HG03432 (cell line): ENCODE data around the gene BAZ2B.

ENCODE experiments used
- ATAC-seq: cut with Tn5 transposase; IDR thresholded peaks from one replicate; pipeline ENCODE4 v1.9.1; 2021; ENCODE audit warnings: mild to moderate bottlenecking, moderate library complexity; ENCODE audit not compliant: unreplicated experiment

Gene BAZ2B

DNA sequence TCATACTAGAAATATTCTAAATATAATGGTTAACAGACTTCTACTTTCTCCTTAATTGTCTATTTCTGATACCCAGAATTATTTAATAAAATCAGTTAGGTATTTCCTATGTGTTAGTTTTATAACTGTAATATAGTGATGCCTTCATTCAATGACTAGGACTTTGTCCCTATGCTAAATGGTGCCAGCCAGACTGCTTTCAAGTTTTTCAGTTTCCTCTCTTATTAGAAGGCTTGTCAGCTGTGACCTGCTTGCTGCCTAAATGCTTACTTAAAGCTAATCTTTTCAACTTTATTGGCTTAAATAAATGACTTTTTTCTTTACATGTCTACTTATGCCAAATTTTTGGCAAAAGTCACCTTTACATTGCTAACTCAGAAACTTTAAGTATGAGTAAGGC is 30.7 kb downstream of the BAZ2B start:
- no peak for ATAC-seq

DNA sequence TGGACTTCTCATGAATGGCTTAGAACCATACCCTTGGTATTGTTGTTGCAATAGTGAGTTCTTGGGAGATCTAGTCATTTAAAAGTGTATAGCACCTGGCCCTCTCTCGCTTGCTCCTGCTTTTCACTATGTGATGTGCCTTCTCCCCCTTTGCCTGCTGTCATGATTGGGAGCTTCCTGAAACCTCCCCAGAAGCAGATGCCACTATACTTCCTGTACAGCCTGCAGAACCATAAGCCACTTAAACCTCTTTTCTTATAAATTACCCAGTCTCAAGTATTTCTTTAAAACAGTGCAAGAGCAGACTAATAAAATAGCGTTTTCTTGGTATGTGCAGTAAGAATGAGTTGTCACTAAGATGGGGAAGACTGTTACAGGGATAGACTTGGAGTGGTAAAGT is 31.6 kb downstream of the BAZ2B start:
- no peak for ATAC-seq

DNA sequence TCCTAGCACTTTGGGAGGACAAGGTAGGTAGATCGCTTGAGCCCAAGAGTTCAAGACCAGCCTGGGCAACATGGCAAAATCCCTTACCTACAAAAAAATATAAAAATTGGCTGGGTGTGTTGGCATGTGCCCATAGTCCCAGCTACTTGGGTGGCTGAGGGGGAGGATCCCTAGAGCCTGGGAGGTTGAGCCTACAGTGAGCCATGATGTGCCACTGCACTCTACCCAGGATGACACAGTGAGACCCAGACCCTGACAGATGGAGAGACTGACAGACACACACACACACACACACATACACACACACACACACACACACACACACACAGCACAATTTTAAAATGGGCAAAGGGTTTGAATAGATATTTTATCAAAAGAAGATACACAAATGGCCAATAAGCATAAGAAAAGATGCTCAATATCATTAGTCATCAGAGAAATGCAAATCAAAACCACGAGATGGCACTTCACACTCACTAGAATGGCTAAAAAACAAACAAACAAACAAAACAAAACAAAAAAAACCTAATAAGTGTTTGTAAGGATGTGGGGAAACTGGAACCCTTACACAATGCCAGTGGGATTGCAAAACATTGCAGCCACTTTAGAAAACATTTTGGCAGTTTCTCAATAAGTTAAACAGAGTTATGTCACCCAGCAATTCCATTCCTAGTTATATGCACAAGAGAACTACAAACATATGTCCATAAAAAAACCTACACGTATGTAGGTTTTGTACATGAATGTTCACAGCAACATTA is 42.3 kb downstream of the BAZ2B start:
- no peak for ATAC-seq

DNA sequence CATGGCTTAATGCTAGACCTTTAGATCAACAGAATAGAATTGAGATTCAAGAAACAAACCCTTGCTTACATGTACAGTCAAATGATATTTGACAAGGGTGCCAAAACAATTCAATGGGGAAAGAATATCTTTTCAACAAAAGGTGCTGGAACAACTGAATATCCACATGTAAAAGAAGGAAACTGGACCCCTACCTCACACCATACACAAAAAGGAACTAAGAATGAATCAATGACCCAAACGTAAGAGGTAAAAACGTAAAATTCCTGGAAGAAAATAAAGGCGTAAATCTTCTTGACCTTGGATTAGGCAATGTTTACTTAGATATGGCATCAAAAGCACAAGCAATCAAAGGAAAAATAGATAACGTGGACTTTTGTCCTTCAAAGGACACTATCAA is 43.1 kb downstream of the BAZ2B start:
- ATAC-seq, result no peak

DNA sequence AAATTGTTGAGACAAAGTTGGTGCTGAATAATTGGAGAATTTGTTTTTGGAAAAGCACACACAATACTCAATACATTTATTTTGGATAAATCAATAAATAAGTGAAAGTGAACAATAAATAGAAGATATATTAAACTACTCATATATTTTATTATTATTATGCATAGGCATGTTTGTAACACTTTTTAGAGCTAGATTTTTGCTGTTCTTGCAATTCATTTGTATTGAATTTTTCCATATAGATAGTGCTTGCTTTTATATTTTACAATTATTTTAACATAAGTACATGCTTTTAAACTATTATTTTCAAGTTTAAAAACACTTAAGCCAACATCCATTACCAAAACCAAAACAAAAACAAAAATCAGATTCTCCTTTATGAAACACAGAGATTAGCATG is 43.9 kb downstream of the BAZ2B start:
- ATAC-seq, result no peak

DNA sequence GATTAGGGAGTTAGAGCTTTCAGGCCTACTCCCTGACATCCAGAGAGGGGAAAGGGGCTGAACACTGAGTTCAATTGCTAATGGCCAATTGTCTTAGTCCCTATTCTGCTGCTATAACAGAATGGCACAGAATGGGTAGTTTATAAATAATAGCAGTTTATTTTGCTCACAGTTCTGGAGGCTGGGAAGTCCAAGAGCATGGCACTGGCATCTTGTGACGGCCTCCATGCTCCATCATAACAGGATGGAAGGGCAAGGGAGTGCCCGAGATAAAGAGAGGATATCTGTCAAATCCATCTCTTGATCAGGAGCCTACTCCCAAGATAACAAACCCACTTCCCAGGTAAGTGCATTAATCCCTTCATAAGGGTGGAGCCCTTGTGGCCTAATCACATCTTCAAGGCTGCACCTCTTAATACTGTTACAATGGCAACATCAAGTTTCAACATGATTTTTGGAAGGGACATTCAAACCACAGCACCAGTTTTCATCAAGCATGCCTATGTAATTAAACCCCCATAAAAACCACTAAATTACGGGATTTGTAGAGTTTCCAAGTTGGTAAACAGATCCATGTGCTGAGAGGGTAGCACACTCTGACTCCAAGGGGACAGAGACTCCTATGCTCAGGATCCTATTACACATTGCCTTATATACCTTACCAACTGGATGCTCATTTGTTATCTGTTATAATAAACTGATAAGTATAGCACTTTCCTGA is 44.6 kb downstream of the BAZ2B start:
- no peak for ATAC-seq

DNA sequence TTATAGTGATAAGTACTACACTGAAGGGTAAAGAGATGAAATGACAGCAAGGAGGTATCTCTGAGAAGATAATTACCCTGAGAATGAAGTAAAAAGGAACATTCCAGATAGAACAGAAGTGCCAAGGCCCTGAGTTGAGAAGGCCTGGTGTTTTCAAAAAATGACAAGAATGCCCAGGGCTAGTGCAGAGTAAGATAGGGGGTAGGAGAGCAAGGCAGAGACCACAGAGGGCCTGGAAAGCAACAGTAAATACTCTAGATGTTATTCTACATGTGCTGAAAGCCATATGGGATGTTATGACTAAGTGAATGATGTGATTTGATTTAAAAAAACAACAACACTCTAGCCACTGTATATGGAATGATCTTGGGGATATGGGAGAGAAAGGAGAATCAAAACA is 52.3 kb downstream of the BAZ2B start:
- ATAC-seq, result no peak

DNA sequence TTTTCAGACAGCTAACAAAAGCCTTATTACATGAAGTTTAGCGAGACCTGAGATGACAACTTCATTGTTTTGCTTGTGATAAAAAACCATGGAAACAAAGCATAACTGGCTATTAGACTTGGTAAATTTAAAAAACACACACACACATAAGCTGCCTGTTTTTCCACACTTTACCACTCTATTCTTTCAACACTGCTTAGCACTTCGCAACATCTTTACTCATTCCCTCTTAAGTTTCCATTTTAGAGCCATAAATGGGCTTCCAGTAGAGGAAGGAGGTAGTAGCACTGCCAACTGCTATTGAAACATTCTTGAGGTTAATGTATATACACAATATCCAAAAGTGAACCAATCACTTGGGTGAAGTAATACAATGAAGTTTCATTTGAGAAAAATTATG is 54.1 kb downstream of the BAZ2B start:
- ATAC-seq, result no peak

DNA sequence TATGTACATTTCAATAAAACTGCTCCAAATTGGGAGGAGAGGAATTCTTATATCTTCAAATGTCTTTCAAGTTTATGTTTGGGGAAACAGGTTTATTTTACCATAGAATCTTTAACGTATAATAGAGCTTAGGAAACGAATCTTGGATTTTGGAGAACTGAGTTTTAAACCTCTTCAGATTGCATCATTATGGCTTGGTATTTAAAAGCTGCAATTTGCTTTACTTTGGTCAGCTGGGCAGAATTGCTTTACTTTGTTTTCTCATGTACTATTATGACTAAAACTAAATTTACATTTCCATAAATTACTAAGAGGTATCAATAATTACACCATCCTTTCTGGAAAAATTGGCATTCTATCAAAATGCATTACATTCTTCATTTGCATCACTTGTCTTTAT is 54.6 kb downstream of the BAZ2B start:
- no peak for ATAC-seq

DNA sequence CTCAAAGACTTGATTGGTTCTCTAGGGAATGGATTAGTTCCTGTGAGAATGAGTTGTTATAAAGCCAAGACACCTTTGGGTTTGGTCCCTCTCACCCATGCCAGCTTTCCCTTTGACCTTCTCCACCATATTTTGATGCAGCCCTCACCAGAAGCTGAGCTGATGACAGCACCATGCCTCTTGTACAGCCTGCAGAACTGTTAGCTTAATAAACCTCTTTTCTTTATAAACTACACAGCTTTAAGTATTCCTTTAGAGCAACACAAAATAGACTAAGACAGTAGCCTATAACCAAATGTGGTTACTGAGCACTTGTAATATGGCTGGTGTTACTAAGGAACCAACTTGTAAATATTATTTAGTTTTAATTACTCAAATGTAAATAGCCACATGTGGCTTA is 55.1 kb downstream of the BAZ2B start:
- no peak for ATAC-seq

DNA sequence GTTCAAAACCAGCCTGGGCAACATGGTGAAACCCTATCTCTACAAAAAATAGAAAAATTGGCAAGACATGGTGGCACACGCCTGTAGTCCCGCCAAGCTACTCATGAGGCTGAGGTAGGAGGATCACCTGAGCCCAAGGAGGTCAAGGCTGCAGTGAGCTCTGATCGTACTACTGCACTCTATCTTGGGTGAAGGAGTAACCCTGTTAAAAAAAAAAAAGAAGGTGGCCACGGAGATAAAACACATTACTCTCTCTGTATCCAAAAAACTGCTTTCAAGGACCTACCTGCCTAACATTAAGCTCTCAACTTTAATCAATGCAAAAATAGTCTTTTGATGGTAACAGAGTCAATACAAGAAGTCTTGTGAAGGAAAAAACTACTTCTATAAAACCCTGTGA is 57.3 kb downstream of the BAZ2B start:
- ATAC-seq, result no peak

DNA sequence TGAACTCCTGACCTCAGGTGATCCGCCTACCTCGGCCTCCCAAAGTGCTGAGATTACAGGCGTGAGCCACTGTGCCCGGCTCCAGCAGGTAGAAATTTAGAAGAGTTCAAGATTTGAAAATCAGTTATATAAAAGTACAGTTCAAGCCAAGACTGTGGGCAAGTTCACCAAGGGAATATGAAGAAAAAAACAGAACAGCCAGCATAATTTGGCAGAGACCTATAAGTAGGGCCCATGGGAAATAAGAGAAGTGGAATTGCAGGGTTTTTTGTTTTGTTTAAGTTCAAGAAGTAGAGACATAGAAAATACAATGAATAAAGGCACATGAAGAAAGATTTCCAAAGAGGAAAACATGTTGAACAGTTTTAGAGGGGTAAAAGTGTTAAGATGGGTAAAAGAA is 57.9 kb downstream of the BAZ2B start:
- ATAC-seq, result no peak

DNA sequence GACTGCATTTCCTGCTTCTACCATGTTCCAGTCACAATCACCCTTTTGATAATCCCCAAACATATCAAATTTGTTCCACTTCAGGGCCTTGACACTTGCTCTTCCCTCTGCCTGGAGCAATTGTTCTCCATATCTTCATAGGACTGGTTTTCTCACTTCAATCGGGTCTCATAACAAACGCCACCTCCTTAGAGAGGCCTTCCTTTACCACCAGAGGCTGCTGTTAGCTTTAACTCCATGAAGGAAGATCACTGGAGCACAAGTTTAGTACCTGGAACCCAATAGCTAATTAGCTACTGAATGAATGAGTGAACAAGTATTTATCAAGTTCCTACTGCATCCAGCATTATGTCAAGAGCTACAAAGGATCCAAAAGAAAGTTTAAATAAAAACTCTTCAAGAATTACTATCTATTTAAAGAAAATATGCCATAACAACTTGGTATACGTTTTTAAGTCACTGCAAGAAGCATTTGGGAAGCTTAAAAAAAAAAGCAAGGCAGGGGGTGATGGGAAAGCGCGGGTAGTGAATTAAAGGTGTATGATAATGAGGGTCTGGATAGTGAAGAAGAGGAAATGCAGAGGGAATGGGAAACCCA is 58.8 kb downstream of the BAZ2B start:
- no peak for ATAC-seq

DNA sequence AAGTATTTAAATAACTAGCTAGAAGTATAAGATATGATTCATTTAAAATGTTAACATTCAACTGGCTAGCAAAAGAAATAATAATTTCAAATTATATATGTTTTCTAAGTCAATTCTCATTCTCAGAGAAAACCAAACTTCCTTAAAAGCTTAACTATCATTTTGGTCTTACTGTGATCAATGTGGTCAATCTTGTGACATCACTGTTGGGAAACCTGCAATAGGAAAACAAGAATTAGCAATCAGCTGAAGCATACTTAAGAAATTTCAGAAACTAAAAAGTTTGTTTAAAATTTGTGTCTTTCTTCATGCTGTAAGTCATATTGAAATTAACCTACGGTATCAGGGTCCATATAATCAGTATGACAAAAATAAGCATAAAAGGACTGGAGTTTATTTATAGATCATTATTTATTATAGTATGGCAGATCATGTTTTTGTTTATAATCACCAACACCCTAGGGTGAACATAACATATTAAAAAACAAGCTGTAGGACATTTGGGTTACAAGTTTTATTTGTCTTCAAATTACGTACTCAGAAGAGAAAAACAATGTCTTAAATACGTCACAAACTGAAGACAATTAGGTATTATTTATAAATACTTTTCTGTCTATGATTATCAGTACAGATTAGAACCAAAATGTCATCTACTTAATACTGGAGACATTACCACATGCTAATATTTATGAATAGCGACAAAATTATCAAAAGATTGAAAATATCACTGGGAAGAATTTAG is 60.5 kb downstream of the BAZ2B start:
- ATAC-seq, result no peak

DNA sequence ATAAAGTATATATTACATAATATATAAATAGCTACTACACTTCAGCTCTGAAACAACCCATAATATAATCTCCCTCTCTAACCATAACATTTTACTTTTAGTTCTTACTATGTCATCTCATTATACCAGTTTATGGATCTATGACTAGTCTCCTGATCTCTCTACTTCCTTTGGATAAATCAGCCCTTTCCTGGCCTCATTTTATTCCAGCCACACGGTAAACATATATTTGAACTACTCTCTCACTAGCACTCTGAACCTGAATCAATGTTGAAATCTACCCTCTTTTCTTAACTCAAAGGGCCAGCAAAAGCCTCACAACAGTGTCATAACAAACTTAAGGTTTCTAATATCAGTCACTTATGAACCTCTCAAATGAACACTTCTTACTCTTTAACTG is 62.6 kb downstream of the BAZ2B start:
- no peak for ATAC-seq

DNA sequence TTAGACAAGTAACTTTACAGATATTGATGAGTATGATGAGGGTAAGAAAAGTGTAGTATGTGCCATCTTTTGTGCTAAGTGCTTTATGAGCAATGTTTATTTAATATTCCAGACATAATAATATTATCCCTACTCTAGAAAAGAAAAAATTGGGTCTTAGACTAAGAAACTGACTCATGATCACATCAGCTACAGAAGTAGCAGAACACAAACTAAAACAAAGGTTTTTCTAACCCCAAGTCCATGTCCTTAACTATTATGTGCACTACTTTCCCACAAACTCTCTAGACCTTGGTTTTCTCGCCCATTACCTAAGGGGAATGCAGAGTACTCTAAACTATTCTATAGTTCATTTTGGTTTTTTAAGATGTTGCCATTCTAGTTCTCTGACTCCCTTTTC is 64.5 kb downstream of the BAZ2B start:
- ATAC-seq, result no peak

DNA sequence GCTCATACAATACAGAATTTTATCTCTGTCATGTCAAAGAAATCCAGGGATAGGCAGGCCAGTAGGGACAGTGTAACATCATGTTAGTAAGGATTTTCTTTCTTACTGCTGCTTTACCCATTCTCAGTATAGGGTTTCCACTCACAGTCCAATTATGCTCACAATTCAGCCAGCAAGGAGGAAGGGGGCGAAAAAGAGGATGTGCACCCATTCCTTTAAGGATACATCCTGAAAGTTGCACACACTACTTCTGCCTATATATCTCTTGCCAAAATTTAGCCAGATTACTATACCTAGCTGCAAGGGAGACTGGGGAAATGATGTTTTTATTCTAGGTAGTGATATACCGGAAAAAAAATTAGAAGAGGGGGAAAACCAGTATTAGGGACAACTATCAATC is 66.1 kb downstream of the BAZ2B start:
- no peak for ATAC-seq

DNA sequence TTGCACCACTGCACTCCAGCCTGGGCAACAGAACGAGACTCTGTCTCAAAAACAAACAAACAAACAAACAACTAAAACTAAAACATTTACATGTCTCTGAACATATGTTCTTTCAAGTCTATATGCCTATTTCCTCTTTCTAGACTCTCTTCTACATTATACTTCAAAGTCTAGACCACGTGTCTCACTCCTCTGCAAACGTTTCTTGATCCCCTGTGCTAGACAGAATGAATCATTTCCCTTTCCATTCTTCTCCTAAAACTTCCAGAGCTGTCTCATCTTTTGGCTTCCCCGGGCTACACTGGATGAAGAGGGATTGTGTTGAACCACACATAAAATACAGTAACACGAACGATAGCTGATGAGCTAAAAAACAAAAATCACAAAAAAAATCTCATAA is 67.1 kb downstream of the BAZ2B start:
- ATAC-seq, result no peak

DNA sequence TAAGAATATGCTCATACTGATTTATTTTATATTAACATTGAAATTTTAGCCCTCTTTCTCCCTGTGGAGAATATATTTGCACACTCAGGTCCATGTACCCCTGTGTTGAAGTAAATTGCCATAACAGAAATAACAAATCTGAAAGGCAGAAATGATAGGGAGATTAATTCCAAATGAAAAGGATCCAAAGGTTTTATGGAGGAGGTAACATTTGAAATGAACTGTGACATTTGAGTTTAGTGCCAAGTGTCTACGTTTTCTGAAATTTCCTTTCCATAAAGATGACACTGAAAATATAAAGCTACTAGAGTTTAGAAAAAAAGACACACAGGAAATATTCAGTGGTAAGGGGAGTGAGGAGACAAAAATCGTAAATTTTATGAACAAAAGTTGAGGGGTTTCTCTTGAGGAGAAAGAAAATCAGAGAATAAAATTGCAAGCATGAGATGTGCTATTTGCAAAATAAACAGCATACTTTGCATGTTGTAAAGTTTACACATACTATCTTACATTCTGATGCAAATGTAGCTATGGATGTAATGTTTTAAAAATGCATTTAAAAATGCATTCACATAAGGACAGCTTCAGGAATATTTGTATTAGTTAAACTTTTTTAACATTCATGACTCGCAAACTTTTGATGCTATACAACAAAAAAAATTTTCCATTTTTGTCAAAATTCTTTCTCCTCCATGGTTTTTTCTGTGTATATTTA is 69.5 kb downstream of the BAZ2B start:
- no peak for ATAC-seq

DNA sequence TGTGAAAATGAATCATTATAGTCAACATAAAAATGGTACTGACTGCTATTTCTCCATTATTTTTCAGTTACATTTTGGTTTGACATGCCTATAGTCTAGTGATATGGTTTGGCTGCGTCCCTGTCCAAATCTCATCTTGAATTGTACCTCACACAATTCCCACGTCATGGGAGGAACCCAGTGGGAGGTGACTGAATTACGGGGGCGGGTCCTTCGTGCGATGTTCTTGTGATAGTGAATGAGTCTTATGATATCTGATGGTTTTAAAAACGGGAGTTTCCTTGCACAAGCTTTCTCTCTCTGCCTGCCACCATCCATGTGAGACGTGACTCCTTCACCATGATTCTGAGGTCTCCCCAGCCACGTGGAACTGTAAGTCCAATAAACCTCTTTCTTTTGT is 70.3 kb downstream of the BAZ2B start:
- no peak for ATAC-seq

DNA sequence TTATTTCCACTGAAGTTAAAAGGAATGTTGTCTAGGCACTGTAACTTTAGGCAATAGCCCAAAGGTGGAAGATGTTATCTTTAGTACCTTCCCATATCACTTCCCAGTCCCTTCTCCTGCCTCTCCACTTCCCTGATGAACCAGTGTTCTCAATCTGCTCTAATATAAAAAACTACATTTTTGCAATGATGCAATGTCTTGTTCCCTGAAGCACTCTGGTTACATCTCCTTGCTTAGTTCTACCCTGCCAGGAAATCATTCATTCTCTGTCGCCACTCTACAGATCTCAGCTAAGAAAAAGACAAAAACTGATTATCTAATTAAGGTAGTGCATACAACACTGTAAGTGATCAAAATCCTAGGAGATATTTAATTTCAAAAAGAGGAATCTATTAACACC is 71.3 kb downstream of the BAZ2B start:
- no peak for ATAC-seq
